22Rv1 (cell line): Measurements from ENCODE around the gene CORO1C.

Experiments
- ZFX ChIP-seq: fragments of 450-650 bp; IDR thresholded peaks from 2 replicates; pipeline ENCODE4 v1.6.1; 2017; ENCODE audit warnings: antibody characterized with exemption, borderline replicate concordance
- TF ChIP-seq, protein P1 (sequence below): fragments of 450-650 bp; IDR thresholded peaks from 2 replicates; pipeline ENCODE4 v1.5.1; 2017; ENCODE audit warnings: mild to moderate bottlenecking

DNA sequence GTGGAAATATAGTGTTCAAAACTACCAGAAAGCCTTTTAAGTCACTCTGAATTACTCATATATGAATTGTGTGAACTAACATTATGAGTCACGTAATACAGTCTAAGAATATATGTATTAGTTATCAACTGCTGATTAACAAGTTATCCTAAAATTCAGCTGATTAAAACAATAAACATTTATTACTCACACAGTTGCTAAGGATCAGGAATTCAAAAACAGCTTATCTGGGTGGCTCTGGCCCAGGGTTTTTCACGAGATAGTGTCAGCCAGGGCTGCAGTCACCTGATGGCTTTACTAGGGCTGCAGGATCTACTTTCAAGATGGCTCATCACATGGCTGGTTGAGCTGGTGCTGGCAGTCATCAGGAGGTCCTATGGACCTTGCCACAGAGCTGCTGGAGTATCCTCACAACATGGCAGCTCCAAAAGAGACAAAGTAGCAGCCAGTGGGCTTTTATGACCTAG lies 36.5 kb downstream of the CORO1C start:
- TF ChIP-seq, protein P1, sequence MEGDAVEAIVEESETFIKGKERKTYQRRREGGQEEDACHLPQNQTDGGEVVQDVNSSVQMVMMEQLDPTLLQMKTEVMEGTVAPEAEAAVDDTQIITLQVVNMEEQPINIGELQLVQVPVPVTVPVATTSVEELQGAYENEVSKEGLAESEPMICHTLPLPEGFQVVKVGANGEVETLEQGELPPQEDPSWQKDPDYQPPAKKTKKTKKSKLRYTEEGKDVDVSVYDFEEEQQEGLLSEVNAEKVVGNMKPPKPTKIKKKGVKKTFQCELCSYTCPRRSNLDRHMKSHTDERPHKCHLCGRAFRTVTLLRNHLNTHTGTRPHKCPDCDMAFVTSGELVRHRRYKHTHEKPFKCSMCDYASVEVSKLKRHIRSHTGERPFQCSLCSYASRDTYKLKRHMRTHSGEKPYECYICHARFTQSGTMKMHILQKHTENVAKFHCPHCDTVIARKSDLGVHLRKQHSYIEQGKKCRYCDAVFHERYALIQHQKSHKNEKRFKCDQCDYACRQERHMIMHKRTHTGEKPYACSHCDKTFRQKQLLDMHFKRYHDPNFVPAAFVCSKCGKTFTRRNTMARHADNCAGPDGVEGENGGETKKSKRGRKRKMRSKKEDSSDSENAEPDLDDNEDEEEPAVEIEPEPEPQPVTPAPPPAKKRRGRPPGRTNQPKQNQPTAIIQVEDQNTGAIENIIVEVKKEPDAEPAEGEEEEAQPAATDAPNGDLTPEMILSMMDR, result no peak
- no peak for TF ChIP-seq ZFX
